Right kidney (tissue), 1 donor: ENCODE data around the gene TNFSF12.
A peak's percentile ranks its signal among the peaks of the same experiment; 100 is the strongest.

ENCODE experiments used
- DNase-seq: peaks from one replicate; pipeline ENCODE4 v3.0.0-alpha.2; 2016

The TNFSF12 gene

DNA sequence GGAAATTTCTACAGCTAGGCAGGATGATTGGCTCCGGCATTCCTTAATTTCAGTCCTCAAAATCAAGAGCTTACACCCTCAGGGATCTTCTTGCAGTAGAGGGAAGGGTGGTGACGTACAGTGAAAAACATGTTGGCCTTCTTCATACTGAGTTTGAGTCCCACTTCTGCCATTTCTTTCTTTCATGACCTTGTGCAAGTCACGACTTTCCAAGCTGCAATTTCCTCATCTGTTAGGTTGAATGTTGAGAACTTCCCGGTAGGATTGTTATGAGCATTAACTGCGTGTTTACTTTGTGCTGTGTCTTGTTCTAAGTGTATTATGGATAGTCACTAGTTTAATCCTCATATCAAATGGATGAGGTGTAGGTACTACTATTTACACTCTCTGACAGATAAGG lies 20.7 kb downstream of the TNFSF12 start:
- DNase-seq, result no peak

DNA sequence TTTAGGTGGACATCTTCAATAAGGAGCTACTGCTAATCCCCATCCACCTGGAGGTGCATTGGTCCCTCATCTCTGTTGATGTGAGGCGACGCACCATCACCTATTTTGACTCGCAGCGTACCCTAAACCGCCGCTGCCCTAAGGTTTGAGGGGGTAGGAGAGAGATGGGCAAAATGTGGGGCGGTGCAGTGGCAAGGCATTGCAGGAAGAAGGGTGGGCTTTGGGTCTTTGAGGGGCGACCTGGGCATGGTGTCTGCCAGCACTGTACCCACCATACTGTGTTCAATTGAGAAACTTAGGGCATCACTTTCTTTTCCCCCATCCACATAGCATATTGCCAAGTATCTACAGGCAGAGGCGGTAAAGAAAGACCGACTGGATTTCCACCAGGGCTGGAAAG lies 21.5 kb downstream of the TNFSF12 start:
- DNase-seq, result no peak

DNA sequence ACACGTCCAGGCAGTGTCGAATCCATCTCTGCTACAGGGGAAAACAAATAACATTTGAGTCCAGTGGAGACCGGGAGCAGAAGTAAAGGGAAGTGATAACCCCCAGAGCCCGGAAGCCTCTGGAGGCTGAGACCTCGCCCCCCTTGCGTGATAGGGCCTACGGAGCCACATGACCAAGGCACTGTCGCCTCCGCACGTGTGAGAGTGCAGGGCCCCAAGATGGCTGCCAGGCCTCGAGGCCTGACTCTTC lies 23.4 kb downstream of the TNFSF12 start:
- no peak for DNase-seq

DNA sequence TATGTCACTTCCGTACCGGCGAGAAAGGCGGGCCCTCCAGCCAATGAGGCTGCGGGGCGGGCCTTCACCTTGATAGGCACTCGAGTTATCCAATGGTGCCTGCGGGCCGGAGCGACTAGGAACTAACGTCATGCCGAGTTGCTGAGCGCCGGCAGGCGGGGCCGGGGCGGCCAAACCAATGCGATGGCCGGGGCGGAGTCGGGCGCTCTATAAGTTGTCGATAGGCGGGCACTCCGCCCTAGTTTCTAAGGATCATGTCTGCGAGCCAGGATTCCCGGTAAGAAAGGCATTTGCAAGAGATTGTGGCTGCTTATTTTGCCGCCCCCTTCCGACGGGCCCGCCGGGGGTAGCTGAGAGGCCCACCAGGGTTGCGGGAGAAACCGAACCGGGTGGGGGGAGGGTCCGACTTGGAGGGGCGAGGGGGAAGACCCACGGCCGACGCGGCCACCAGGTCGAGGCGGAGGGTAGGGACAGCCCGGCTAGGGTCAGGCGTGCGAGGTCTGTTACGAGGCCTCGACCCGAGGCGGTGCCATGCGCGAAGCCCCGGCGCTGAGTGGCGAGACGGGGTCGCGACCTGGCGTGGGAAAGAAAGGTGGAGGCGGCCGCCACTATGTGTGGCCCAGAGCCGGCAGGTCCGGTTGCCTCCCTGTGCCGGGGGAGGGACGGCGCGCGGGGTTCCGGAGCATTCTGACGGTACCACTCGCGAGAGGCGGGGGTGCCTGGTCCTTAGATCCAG lies 23.9 kb downstream of the TNFSF12 start:
- DNase-seq, result peak; percentile 91

DNA sequence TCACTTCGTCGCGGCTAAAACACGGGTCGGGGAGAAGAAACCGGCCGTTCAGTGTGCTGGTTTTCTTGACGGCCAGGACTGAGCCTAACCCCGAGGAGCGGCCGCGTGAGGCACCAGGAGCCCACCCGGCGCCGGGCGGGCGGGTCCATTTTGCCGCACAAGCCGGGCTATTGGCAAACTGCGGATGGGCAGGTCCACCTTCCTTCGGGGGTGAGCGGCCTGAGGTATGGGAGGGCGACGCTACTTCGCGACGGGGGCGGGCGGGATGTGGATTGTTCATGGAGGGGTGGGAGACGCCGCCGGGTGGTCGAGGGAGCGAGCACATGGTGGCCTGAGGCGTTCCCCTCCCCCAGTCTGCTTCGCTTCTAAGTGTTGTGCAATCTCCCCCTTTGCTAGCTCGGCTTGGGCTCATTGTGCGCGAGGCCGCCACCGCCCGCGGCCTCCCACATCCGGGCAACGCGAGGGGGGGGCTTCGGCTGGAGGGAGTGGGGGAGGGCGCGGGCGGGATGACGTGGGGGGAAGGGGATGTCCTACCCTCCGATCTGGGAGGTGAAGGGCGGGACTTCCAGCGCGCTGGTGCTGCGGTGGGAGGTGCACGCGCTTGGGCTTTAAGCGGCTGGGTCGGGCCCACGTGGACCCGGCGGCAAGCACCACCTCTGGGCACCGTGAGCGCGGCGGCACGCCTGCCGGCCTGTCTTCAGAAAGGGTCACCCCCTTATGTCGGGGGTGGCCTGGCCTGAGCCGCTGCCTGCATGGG lies 24.6 kb downstream of the TNFSF12 start:
- peak; percentile 64 for DNase-seq

DNA sequence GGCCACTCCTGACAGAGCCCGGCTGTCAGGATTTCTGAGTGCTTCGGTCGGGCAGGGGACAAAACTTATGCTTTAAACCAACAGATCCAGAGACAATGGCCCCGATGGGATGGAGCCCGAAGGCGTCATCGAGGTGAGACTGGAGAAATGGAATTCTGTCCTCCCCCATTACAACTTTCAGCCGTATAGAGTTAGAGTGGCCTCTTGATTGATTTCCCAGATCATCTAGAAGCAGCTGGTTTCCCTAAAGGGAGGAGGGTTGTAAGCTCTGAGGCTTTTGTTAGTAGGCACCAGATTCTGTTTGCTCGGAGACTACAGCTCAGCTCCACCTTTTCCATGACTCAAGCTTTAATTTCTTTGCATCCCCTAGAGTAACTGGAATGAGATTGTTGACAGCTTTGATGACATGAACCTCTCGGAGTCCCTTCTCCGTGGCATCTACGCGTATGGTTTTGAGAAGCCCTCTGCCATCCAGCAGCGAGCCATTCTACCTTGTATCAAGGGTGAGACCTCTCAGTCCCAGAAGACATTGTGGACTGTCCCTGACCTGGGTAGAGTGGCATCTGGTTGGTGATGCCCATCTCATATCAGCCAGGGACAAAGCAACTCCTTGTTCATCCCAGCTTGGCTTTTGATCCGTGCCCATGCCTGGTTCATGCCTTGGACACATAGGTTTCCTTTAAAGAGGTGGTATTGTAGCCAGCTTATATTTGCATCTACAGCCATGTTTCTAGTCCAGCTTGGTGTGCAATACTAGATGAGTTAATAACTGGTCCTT lies 25.5 kb downstream of the TNFSF12 start:
- no peak for DNase-seq

DNA sequence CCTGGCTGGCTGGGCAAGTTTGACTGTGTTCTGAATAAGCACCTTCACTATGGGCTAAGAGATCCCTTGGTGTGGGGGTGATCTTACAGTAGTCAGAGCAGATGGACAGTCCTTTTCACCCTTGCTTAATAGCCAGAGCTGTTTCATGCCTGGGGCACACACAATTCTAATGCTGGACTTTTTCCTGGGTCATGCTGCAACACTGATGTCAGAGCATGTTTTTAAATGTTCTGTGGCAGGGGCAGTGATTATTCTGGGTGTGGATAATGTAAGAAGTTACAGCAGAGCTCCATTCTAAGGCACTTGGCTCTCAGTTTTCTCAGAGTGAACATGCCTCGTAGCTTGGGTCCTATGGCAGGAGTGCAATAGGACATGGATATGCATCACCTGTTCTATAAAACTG lies 26.6 kb downstream of the TNFSF12 start:
- DNase-seq, result no peak

DNA sequence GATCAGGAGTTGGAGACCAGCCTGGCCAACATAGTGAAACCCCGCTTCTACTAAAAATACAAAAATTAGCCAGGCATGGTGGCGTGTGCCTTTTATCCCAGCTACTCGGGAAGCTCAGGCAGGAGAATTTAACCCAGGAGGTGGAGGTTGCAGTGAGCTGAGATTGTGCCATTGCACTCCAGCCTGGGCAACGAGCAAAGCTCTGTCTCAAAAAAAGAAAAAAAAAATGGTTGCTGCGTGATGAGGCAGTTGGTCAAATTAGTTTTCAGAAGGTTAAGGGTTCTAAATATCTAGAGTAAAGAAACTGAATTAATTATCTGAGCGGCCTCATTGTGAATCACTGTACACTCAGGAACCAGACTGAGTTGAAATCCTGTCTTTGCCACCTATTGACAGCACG lies 27.1 kb downstream of the TNFSF12 start:
- DNase-seq, result no peak

DNA sequence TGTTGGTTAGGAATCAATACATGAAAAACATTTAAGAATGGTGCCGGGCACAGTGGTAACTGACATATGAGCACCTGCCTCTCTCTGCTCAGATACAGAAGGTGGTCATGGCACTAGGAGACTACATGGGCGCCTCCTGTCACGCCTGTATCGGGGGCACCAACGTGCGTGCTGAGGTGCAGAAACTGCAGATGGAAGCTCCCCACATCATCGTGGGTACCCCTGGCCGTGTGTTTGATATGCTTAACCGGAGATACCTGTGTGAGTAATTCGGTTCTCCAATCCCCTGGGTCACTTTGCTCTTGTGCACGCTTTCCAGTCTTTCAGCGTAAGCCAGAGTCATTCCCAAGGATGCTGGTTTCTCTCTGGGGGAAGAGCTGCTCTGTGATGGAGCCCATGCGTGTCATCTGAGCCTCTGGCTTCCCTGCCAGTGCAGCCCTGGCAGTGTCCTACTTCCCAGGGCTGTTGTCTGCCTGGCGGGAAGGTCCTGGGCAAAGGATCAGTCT lies 27.6 kb downstream of the TNFSF12 start:
- no peak for DNase-seq

DNA sequence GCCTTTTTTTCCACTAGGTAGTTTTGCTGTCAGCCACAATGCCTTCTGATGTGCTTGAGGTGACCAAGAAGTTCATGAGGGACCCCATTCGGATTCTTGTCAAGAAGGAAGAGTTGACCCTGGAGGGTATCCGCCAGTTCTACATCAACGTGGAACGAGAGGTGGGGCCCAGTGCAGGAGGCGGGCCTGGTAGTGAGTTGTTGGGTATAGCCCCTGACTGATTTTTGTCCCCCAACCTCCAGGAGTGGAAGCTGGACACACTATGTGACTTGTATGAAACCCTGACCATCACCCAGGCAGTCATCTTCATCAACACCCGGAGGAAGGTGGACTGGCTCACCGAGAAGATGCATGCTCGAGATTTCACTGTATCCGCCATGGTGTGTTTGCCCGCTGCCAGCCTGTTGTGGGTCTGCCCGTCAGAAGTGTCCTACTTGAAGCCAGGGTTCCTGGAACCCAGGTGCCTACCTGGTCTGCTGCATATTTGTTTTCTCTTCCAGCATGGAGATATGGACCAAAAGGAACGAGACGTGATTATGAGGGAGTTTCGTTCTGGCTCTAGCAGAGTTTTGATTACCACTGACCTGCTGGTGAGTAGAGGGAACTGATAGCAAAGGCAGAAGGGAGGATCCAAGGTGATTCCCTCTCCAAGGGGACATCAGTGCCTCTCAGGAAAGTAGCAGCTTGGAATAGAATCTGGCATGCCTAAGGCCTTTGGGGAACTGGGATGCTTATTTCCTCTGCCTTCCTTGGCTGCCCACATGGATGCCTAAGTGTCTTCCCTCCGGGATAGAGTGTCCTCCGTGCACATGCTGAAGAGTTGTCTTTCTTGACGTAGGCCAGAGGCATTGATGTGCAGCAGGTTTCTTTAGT lies 28.7 kb downstream of the TNFSF12 start:
- no peak for DNase-seq

DNA sequence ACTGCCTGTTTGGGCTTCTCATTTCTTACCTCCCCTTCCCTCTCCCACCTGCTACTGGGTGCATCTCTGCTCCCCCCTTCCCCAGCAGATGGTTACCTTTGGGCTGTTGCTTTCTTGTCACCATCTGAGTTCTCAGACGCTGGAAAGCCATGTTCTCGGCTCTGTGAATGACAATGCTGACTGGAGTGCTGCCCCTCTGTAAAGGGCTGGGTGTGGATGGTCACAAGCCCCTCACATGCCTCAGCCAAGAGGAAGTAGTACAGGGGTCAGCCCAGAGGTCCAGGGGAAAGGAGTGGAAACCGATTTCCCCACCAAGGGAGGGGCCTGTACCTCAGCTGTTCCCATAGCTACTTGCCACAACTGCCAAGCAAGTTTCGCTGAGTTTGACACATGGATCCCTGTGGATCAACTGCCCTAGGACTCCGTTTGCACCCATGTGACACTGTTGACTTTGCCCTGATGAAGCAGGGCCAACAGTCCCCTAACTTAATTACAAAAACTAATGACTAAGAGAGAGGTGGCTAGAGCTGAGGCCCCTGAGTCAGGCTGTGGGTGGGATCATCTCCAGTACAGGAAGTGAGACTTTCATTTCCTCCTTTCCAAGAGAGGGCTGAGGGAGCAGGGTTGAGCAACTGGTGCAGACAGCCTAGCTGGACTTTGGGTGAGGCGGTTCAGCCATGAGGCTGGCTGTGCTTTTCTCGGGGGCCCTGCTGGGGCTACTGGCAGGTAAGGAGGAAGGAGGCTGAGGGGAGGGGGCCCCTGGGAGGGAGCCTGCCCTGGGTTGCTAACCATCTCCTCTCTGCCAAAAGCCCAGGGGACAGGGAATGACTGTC lies 30.4 kb downstream of the TNFSF12 start, which contains the start of gene CD68:
CD68 (plus strand) TSS at position 638 of the 833 bp plus-strand sequence; CDS start at position 678, 40 bp downstream.
- DNase-seq, result no peak

DNA sequence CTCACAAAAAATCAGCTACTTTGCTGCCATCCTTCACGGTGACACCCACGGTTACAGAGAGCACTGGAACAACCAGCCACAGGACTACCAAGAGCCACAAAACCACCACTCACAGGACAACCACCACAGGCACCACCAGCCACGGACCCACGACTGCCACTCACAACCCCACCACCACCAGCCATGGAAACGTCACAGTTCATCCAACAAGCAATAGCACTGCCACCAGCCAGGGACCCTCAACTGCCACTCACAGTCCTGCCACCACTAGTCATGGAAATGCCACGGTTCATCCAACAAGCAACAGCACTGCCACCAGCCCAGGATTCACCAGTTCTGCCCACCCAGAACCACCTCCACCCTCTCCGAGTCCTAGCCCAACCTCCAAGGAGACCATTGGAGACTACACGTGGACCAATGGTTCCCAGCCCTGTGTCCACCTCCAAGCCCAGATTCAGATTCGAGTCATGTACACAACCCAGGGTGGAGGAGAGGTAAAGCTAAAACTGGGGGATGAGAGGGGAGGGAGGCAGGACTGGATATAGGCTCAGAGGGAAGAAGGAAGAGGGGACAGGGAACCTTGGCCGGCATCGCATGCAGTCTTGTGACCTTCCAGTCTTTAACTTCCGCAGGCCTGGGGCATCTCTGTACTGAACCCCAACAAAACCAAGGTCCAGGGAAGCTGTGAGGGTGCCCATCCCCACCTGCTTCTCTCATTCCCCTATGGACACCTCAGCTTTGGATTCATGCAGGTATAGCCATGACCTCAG lies 31.2 kb downstream of the TNFSF12 start:
- no peak for DNase-seq

DNA sequence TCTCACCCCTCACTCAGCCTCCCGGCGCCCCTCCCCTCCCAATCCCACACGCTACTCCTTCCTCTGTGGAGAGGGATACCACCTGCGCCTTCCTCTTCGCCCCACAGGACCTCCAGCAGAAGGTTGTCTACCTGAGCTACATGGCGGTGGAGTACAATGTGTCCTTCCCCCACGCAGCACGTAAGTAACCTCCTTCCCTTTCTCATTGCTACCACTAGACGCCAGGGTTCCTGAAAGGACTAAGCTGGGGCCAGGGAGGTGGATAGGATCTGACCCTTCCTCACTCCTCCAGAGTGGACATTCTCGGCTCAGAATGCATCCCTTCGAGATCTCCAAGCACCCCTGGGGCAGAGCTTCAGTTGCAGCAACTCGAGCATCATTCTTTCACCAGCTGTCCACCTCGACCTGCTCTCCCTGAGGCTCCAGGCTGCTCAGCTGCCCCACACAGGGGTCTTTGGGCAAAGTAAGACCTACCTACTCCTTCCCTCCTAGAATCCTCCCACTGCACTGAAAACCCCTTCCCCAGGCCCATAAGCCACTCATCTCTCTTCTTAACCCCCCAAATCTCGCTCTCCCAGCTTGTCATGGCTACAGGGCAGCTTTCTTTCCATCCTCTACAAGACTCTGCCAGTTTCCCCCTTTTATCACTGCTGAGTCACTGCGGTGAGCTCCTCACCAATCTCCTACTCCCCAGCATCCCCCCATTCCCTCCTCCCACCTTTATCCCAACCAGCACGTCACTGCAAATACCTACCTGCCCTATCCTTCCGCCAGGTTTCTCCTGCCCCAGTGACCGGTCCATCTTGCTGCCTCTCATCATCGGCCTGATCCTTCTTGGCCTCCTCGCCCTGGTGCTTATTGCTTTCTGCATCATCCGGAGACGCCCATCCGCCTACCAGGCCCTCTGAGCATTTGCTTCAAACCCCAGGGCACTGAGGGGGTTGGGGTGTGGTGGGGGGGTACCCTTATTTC lies 32.0 kb downstream of the TNFSF12 start:
- DNase-seq, result no peak

DNA sequence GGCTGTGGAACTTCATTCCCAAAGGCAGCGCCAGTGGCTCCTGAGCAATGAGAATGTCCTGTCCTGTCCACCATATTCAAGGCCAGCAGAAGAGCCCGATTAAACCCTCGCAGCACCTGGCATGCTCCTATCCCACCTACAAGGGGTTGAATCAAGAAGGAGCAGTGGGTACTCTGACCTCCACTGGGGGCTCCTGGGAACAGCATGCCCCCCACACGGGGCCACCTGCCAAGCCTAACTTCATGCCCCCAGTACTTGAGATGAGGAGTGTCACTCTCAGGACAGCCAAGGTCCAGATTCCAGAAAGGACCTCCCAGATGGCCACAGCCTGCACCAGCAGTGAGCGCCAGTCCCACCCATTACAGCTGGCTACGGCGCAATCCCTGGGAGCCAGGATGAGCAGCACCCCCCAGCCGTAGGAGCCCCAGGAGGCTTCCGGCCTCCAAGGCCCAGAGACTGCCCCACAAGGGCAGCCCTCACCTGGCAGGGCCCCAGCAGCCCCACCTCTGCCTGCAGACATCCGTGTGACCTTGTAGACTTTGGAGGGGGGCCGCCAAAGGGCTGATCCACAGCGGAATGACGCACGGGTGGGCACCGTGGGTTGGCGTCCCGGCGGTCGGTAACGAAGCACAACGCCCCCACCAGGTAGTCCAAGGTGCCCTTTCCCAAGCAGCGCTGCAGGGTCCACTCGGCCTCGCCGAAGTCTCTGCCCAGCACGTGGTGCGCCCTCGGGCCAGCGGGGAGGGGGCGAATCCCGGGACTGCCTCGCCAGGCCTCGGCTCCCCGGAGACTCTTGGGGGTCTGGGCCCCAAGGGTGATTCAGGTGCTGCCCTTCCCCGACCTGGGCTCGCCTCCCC lies 33.8 kb downstream of the TNFSF12 start:
- no peak for DNase-seq

DNA sequence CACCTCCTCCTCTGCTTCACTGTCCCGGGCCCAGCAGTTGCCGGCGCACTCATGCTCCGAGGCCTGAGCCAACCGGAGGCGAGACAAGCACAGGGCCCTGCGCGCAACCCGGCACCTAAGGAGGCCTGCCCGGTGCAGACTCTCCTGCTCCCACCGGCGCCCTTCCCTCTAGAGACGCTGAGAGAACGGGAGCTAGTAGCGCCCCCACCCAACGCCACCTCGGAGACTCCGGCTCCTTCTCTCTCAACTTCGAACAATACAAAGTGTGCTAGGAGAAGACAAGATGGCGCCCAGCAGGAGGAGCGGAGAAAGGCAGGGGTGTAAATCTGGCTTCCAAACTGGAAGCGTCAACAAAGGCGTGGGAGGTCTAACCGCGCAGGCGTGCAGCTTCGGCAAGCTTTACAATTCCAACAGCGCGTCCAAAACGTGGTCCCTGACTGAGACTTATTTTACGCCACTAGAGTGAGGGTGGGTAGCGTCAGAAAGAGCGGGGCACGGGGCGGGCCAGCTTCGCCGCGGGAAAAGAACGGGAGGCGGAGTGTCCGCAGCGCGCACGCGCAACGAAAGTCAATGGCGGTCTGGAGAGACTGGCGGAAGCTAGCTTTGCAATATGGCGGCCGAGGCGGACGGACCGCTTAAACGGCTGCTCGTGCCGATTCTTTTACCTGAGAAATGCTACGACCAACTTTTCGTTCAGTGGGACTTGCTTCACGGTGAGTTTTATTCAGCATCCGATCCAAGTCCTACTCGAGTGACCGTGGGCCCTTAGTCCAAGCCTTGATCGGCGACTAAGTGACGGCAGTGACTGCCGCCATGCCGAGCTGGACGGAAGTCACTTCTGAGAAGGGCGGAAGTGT lies 34.6 kb downstream of the TNFSF12 start, which contains the start of gene MPDU1:
MPDU1 (plus strand) TSS at position 600 of the 857 bp plus-strand sequence; CDS start at position 611, 11 bp downstream.
- peak; percentile 99 for DNase-seq

DNA sequence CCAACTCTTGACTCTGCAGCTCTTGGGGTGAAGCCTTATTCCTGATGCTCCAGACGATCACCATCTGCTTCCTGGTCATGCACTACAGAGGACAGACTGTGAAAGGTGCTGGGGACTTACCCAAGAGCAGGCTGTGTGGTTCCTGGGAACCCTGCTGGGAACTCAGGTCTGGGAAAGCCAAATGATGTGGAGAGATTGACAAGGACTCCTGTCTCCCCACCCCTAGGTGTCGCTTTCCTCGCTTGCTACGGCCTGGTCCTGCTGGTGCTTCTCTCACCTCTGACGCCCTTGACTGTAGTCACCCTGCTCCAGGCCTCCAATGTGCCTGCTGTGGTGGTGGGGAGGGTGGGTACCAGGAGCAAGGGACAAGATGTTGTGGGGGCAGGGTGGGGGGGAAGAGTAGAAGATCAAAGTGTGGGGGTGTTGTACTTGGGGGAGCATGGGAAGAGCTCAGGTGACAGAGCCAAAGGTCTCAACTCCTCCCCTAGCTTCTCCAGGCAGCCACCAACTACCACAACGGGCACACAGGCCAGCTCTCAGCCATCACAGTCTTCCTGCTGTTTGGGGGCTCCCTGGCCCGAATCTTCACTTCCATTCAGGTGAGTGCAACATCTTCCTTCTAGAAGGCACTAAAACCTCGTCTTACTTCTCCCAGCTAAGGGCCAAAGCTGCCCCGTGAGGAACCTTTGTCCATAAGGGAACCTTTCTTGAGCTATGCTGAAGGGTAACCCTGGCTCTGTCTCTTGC lies 38.0 kb downstream of the TNFSF12 start:
- no peak for DNase-seq
